H1 (cell line): ENCODE results near the gene TNS1. TPM values are rescaled to one million over a fixed set of nuclear protein-coding genes. Genes with fewer than 3 reads are reported as not detected.

ENCODE experiments used
- CHD7 ChIP-seq: fragments of 300-600 bp; sonication (generic); IDR thresholded peaks from 2 replicates; pipeline ENCODE4 v1.7.1; 2012; ENCODE audit warnings: low read length, moderate library complexity, mild to moderate bottlenecking, inconsistent platforms; ENCODE audit not compliant: insufficient replicate concordance
- CTCF ChIP-seq, 3 experiments: IDR thresholded peaks; 1 replicate in 2 of 3; 2 replicates in 1 of 3; pipeline versions ENCODE4 v1.5.1 to v1.6.1; 2011; ENCODE audit warnings: low read length in 3 of 3, mild to moderate bottlenecking in 3 of 3, inconsistent platforms in 2 of 3, low read depth in 1 of 3, moderate library complexity in 1 of 3; ENCODE audit not compliant: insufficient read depth in 1 of 3; ENCODE audit errors: control extremely low read depth in 1 of 3
- EZH2 ChIP-seq: fragments of 200-600 bp; sonication (generic); IDR thresholded peaks from 2 replicates; pipeline ENCODE4 v1.7.1; 2012; ENCODE audit warnings: low read depth, mild to moderate bottlenecking, moderate library complexity, low read length, inconsistent platforms; ENCODE audit not compliant: severe bottlenecking
- FOSL1 ChIP-seq: IDR thresholded peaks from 2 replicates; pipeline ENCODE4 v1.6.1; 2011; ENCODE audit warnings: mild to moderate bottlenecking, low read depth, low read length, moderate library complexity; ENCODE audit not compliant: insufficient read depth
- JUN ChIP-seq: IDR thresholded peaks from 2 replicates; pipeline ENCODE4 v1.6.1; 2011; ENCODE audit warnings: low read depth, mild to moderate bottlenecking, improper control_type of control experiment, low read length
- MAFK ChIP-seq: IDR thresholded peaks from 2 replicates; pipeline ENCODE4 v1.6.1; 2012; ENCODE audit warnings: low read depth, mild to moderate bottlenecking, improper control_type of control experiment, low read length
- NANOG ChIP-seq: IDR thresholded peaks from 2 replicates; pipeline ENCODE4 v1.6.1; 2011; ENCODE audit warnings: low read length, low read depth, mild to moderate bottlenecking, inconsistent platforms; ENCODE audit not compliant: insufficient read depth, poor library complexity, severe bottlenecking
- RFX5 ChIP-seq: IDR thresholded peaks from 2 replicates; pipeline ENCODE4 v1.6.1; 2011; ENCODE audit warnings: low read depth, low read length, improper control_type of control experiment, borderline replicate concordance
- polyA plus RNA-seq, 7 experiments: library from polyadenylated mRNA; depleted of rRNA in 3 of 7; stranded (reverse) in 5 of 7; unstranded in 2 of 7; fragments of >200 nt in 5 of 7; fragments of 200-250 nt in 2 of 7; gene quantifications; 1 replicate in 5 of 7; 2 replicates in 1 of 7; 4 replicates in 1 of 7; pipeline versions ENCODE4 v1.2.1 to v1.2.3, GENCODE V29; 2011 to 2013; ENCODE audit warnings: missing spikeins in 2 of 7, mixed read lengths in 2 of 7
- total RNA-seq: library from RNA; stranded (reverse); fragmentation: NEBNext Ultra II Directional; extraction: Animal tissue kit (Norgen Biotek cat#: 25700); gene quantifications from 2 replicates; pipeline ENCODE4 v1.2.1, GENCODE V29; 2021

The TNS1 gene
- total and polyA plus RNA-seq, 2 of the 8 experiments (the other 6 are each of a cell fraction or from before 2014, with no cell fraction given) = 1.5 to 5.1 TPM

- no peak for TF ChIP-seq CHD7
- TF ChIP-seq RFX5 = no peak
- no peak for TF ChIP-seq EZH2
- TF ChIP-seq NANOG = no peak
- TF ChIP-seq CTCF (IDR thresholded peaks at IDR 0.05; ENCODE audit: control extremely low read depth in 1 of 3, insufficient read depth in 1 of 3, low read depth in 1 of 3, low read length in 3 of 3) = no peak
- no peak for TF ChIP-seq JUN
- no peak for TF ChIP-seq FOSL1
- no peak for TF ChIP-seq MAFK
Observed at GRCh38 chr2:218035463-218036100, 32.8 kb upstream of the TNS1 start (continued).
